GM18868 (cell line): ENCODE results near the gene MYH11.
"Not testable (repeated sequence)": the region's sequence is repeated elsewhere in the genome, so short reads cannot be mapped to it uniquely, and the experiment has no call there.

Source experiments
- ATAC-seq: cut with Tn5 transposase; IDR thresholded peaks from one replicate; pipeline ENCODE4 v1.9.1; 2021; ENCODE audit warnings: mild to moderate bottlenecking, moderate library complexity; ENCODE audit not compliant: unreplicated experiment

MYH11 gene

DNA sequence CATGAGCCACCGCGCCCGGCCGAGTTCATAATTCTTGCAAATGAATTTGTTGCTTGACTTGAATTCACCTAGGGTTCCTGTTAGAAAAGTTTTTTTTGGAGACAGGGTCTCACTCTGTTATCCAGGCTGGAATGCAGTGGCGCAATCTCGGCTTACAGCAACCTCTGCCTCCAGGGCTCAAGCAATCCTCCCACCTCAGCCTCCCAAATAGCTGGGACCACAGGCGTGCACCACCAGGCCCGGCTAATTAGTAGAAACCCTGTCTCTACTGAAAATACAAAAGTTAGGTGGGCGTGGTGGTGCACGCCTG is 99.8 kb downstream of the MYH11 start:
- no peak for ATAC-seq

DNA sequence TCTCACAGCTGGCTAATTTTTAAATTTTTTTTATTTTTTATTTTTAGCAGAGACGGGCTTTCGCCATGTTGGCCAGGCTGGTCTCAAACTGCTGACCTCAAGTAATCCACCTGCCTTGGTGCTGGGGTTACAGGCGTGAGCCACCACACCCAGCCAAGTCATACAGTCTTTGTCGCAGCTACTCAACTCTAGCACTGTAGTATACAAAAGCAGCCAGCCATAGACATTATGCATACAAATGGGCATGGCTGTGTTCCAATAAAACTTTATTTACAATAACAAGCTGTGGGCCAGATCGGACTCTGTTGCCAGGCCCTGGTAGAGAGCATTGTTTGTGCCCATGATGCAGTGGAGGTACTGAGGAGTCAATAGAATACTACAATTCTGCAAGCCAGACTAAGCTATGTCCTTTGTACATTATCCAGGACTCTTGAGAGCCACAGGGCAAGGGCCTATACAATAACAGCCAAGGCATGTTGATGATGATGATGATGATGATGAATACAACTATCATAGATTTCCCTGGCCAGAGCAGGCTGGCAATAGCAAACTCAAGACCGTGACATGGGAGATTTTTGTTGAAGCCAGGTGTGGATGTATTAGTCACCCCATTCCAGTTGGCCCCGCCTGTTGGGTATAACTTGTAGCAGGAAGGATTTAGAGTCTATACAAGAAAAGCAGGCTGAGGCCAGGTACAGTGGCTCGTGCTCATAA is 101.8 kb downstream of the MYH11 start:
- ATAC-seq: no peak

DNA sequence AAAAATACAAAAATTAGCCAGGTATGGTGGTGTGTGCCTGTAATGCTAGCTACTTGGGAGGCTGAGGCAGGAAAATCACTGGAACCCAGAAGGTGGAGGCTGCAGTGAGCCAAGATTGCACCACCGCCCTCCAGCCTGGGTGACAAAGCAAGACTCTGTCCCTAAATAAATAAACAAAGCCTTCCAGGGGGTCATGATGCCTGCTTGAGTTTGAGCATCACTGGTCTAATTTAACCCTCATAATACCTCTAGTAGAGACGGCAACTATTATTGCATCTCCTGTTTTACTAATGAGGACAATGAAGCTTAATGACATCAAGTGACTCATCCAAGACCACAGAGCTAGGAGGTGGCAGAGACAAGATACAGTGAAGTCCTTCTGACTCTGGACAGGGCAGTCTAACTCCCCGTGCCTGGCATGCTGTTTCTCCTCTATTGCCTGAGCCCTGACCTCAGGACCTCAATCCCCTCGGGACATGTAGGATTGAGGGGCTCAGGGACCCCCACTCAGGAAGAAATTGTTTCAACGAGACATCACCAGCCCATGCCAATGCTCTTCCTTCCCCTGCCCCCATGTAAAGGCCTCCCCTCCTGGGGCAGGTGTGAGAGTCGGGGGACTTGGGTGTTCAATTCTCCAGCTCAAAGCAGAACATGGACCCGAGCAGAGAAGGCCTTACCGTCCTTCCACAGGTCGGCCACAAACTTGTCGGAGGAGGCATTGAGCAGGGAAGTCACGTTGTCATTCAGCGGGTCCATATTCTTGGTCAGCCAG is 103.9 kb downstream of the MYH11 start:
- ATAC-seq: no peak

DNA sequence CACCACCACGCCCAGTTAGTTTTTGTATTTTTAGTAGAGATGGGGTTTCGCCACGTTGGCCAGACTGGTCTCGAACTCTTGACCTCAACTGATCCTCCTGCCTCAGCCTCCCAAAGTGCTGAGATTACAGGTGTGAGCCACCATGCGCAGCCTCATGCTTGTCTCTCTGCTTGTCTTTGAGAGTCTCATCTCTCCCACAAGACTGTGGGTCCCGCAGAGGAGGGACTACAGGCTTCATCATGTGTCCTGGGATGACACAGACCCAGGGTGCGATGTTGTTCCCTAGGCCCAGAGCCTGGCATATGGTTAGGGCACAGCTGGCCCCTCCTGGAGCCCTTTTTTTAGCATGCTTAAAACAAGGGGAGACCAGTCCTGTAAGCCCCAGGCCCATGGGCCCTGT is 104.9 kb downstream of the MYH11 start:
- no peak for ATAC-seq

DNA sequence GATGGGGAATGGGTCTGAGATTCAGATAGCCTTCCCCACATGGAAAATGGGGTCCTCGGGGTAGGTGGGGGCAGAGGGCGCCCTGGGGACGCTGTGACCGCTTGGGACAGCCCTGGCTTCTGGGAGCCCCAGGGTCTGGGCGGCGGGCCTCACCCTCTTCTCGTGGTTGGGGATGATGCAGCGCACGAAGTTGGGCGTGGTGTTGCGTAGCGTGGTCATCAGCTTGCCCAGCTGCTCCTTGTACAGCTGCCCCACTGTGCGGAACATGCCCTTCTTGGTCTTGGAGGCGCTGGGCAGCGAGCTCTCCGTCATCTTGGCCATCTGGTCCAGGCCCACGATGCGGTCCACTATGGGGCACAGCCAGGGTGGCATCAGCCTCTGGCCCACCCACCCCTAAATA is 106.8 kb downstream of the MYH11 start:
- no peak for ATAC-seq

DNA sequence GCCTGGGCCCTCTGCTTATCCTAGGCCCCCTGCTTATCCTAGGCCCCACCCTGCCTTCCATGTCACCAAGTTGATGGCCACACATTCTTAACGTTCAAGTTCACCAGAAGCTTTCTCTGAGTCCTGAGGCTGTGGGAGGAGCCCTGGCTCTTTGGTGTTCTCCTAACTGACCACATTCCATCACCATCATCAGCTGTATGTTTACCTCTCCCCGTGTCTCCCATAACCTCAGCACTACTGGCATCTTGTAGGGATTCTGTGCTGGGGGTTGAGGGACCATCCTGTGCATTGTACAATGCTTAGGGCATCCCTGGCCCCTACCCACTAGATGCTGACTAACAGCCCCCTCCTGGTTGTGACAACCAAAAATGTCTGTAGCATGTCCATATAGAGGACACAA is 107.5 kb downstream of the MYH11 start:
- no peak for ATAC-seq

DNA sequence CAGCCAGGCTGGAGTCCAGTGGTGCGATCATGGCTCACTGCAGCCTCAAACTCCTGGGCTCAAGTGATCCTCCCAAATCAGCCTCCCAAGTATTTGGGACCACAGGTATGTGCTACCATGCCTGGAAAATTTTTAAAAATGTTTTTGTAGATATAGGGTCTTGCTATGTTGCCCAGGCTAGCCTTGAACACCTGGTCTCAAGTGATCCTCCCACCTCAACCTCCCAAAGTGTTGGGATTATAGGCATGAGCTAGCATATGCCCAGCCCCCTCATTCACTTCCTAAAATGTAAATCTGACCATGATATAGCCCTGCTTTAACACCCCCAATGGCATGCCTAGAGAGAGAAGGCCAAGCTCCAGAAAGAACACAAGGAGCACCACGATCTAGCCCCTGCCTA is 108.2 kb downstream of the MYH11 start:
- ATAC-seq: no peak

DNA sequence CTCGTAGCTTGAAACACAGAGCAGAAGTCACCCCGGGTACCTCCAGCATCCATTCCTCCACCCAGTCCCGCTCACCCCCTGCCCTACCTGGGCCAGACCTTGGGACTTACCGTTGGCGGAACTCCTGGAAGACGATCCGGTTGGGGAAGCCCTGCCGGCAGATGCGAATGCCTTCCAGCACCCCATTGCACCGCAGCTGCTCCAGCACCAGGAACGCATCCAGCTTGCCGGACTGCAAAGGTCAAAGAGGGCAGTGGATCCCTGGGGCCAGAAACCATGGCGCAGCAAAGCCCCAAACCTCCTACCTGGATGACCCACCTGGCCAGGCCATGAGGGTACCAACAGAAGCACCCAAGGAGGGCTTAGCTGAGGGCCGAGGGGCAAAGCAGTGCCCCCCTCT is 108.9 kb downstream of the MYH11 start:
- ATAC-seq: no peak

DNA sequence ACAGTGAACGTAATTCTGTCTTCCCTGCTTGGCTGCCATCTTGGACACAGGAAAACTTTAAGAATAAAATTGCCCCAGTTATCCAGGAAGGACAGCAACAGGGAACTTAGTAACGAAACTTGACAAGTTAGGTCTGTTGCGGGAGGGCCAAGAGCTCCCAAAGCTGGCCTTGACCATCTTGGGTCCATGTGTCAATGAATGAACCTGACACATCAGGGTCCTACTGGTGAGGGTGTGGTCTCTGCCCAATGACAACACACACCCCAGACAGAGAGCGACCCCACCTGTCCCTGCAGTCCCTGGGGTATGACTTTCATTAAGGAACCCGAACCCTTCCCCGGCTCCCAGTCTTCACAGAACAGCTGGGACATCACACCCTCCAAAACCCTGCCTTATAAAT is 110.5 kb downstream of the MYH11 start:
- no peak for ATAC-seq

DNA sequence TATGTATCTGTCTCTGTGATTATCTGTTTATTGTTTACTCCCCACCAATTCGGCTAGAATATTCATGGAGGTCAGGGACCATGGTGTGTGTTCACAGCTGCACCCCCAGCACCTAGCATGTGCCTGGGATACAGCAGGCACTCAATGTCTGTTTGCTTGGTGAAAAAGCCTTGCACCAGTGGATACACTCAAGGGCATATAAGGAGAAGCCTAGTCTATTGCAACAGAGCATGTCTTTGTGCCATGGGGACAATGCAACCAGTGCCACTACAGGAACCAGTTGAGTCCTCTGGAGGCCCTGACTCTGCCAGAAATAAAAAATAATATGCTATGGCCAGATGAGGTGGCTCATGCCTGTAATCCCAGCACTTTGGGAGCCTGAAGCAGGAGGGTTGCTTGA is 113.2 kb downstream of the MYH11 start:
- no peak for ATAC-seq

DNA sequence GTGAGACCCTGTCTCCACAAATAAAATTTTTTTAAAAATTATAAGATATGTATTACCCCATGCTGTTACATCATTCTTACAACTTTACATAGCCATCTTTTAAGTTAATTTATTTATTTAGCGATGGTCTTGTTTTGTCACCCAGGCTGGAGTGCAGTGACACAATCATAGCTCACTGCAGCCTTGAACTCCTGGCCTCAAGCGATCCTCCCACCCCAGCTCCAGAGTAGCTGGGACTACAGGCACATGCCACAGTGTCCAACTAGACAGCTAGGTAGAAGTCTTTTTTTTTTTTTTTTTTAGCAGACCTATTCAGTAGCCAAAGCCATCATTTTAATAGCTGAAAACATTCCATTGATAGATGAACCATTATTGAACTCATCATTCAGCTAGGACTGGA is 114.1 kb downstream of the MYH11 start:
- no peak for ATAC-seq

DNA sequence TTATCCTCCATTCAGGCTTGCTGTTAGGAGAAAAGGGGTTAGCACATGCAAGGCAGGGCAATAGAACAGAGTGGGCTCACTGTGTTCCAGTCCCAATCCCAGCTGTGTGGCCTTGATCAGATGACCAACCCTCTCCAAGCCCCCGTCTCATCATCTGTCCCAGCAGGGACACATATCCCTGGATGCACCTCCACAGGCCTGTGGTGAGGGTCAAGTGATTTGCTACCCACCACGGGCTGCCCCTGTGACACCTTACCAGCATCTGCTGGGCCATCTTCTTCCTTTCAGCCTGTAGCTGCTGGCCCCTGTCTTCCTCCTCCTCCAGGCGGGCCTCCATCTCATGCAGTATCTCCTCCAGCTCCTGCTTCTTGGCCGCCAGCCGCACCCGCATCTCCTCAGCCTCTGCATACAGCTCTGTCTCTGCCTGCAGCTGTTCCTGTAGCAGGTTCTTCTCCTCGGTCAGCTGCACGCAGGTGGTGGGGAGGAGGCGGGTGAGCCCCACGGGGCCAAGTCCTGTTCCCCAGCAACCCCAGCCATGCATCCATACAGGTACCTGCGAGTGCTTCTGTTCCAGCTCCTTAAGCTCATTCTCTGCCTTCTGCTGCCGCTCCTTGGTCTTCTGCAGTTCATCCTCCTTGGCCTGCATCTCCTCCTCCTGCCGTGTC is 115.5 kb downstream of the MYH11 start:
- no peak for ATAC-seq

DNA sequence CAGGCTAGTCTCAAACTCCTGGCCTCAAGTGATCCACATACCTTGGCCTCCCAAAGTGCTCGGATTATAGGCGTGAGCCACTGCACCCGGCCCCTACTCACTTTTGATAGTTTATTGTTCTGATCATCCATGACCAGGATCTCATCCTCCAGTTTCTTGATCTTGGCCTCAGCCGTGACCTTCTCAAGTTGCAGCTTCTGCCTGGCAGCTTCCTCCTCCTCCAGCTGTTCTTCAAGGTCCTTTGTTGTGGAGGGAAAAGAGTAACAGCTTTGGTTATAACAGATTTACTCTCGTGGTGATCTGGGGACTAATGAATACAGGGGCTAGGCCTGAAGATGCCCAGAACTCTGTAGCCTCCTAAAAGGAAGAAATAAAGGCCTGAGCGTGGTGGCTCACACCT is 116.9 kb downstream of the MYH11 start:
- no peak for ATAC-seq

DNA sequence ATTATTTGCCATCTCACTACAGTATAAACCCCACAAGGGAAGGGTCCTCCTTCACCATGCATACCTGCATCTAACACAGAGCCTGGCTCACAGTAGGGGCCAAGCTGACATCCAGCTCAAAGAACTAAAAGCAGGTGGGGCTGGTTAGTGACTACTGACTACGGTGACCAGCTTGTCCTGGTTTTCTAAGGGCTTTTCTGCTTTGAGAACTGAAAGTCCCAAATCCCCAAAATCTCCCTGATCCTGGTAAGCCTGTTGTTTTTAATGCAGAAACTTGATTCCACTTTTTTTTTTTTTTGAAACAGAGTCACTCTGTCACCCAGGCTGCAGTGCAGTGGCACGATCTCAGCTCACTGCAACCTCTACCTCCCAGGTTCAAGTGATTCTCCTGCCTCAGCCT is 117.4 kb downstream of the MYH11 start:
- ATAC-seq: no peak

DNA sequence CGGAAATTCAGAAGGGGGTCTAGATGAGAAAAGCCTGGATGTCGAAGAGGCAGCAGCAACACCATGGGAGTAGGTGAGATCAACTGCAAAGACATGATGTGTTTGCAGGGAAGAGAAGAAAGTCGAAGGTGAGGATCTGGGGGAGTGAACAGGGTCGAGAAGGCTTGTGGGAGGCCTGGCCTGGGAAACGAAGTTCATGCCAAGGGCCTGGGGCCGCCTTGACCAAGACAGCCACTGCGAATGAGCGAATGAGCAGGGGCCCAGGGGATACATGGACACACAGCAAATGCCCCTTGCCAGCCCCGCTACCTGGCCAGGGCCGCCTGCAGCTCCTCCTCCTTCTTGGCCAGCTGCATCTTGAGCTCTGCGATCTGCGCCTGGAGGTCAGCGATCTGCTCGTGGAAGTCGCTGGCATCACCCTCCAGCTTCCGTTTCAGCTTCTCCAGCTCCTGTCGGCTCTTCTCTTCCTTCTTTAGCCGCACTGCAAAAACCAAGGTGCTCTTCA is 119.6 kb downstream of the MYH11 start:
- ATAC-seq: no peak

DNA sequence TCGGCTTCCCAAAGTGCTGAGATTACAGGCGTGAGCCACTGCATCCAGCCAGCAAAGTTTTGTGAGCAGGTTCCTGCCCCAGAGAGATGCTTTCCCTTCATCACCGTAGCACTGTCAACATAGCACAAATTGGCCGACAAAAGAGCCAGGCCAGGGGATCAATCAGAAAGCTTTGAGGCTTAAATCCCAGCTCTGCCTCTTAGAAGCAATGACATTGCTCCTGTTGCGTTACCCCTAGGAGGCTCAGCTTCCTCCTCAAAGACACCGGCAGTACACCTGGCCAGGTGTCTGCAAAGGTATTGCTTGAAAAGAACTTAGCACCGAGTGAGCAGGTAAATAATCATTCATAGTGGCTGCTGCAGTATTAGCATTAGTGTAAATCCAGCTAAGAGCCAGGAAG is 120.3 kb downstream of the MYH11 start:
- ATAC-seq: no peak

DNA sequence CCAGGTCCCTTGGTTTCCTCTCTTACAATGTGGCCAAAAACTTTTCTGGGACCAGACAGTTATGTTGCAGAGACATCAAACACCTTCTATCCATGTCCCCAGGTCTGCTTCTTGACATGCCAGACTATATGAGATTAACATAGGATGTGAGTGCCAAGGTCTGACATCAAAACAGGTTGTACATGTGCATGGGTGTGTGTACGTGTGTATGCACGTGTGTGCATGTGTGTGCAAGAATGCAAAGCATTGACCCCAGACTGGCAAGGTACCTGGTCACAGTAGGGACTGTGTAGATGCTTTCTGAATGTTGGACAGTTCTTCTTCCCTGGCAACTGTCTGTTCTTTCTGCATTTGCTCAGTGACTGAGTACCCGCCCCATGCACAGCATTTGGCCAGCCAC is 121.2 kb downstream of the MYH11 start:
- no peak for ATAC-seq

DNA sequence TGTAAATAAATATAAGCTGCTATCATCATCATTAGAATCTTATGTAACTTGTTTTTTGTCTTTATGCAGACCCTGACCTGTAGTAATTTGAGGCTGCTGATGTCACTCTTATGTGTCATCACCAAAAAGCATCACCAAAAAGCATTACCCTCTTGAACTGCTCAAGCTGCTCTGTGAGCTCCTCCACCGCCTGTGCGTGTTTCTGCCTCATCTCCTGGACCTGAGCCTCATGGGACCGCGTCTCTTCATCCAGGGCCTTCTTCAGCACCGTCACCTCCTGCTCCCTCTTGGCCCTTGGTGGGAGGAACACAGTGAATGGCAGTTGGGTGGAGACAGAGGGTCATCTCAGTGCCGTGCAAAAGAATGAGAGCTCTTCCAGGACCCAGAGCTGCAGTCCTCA is 124.4 kb downstream of the MYH11 start:
- ATAC-seq: no peak

DNA sequence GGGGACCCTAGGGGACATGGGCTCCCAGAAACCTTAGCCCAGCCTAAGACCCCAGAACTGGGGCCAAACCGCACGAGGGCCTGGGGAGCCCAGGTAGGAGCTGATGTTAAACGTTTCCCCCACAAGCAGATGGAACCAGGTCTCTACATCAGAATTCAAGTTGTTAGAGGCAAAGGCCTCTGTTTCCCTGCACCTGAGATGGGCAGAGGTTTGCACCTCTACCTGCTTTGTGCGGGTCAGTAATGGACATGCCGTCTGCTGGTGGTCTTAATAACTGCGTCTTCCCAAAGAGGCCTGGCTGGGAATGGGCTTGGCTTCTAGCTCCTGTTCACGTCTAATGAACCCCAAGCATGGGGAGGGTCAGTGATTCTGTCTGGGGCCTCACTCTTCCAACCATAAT is 127.7 kb downstream of the MYH11 start:
- no peak for ATAC-seq

DNA sequence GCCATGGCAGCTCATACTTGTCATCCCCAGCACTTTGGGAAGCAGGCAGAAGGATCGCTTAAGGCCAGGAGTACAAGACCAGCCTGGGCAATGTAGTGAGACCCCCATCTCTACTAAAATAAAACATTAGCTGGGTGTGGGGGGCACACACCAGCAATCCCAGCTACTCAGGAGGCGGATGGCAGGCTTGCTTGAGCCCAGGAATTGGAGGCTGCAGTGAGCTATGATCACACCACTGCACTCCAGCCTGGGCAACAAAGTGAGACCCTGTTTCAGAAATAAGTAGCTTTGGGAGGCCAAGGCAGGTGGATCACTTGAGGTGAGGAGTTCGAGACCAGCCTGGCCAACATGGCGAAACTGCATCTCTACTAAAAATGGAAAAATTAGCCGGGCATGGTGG is 129.1 kb downstream of the MYH11 start:
- not testable (repeated sequence) for ATAC-seq

DNA sequence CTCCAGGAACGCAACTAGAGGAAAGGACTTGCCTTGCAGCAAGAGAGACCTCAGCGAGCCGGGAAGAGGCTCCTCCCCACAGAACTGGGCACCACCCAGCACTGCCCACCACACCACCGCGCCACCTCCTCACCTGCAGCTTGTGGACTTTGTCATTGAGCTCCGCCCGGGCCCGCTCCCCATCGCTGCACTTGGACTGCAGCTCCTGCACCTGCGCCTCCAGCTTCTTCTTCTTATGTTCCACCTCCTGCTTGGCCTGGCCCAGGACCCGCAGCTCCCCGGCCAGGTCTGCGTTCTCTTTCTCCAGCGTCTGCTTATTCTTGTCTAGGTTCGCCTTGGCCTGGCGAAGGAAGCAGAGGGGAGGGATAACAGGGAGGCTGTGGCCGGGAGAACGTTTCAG is 130.1 kb downstream of the MYH11 start:
- ATAC-seq: no peak

DNA sequence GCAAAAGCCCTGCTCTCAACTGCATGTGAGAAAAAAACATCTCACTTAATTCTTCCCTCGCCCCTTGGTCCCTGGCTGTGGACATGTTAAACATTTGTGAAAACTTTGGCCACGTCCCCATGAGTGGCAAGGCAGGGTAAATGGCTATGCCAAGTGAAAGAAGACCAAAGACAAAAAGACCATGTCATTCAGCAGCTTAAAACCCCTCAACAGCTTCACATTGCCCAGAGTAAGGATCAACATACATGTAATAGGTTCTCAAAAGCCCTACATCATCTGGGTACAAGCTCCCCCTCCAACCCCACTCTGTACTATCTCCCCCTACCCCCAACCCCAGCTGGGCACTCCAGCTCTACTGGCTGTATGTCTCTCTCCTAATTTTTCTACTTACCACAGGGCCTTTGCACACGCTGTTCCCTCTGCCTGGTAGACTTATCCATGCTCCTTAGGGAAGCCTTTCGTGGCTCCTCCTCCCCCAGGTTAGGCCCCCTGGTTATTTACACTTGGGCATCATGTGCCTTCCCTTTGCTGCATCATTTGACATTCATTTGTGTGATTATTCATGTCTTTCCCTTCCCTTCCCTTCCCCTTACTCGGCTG is 131.1 kb downstream of the MYH11 start:
- no peak for ATAC-seq
